Keratinocyte (primary cell): Measurements from ENCODE around the gene FAT1. TPM values are rescaled to one million over a fixed set of nuclear protein-coding genes. Genes with fewer than 3 reads are reported as not detected.

ENCODE experiments used
- DNase-seq: peaks from one replicate; pipeline ENCODE4 v3.0.0-alpha.2; 2011; ENCODE audit warnings: low read depth, missing footprints, low spot score
- FAIRE-seq: peaks from 2 replicates; lab custom pipeline; 2011; peaks lifted over from hg19 to GRCh38; lab: Jason Lieb, UNC
- H2AFZ ChIP-seq: 2 replicates; pipeline ENCODE4 v1.6.0; 2012; ENCODE audit warnings: low read length, control low read depth, inconsistent platforms; ENCODE audit not compliant: control insufficient read depth
- H3K27ac ChIP-seq: 2 replicates; pipeline ENCODE4 v1.5.1; 2011; ENCODE audit warnings: low read length; ENCODE audit not compliant: control insufficient read depth, insufficient read depth
- H3K27me3 ChIP-seq: 3 replicates; pipeline ENCODE4 v1.6.0; 2011; ENCODE audit warnings: low read length; ENCODE audit not compliant: control insufficient read depth, insufficient read depth; ENCODE audit errors: extremely low read depth
- H3K36me3 ChIP-seq, 2 experiments: 2 replicates in 1 of 2; 3 replicates in 1 of 2; pipeline ENCODE4 v1.5.1; 2011; ENCODE audit warnings: low read length in 2 of 2, mild to moderate bottlenecking in 1 of 2; ENCODE audit not compliant: control insufficient read depth in 2 of 2, insufficient read depth in 2 of 2; ENCODE audit errors: extremely low read depth in 1 of 2
- H3K4me1 ChIP-seq: 3 replicates; pipeline ENCODE4 v1.5.1; 2011; ENCODE audit warnings: low read length; ENCODE audit not compliant: control insufficient read depth, insufficient read depth; ENCODE audit errors: extremely low read depth
- H3K4me2 ChIP-seq: 3 replicates; pipeline ENCODE4 v1.6.0; 2011; ENCODE audit warnings: low read depth, low read length; ENCODE audit not compliant: control insufficient read depth, insufficient read depth; ENCODE audit errors: extremely low read depth
- H3K4me3 ChIP-seq, 3 experiments: fragments of 200-600 bp in 1 of 3; sonication (generic) in 1 of 3; 2 replicates in 2 of 3; 3 replicates in 1 of 3; pipeline ENCODE4 v1.5.1; 2011 to 2016; ENCODE audit warnings: low read length in 3 of 3, mild to moderate bottlenecking in 3 of 3, control low read depth in 2 of 3, inconsistent platforms in 1 of 3, low read depth in 1 of 3, mixed read lengths in 1 of 3, mixed run types in 1 of 3, moderate library complexity in 1 of 3; ENCODE audit not compliant: control insufficient read depth in 2 of 3, insufficient read depth in 2 of 3; ENCODE audit errors: extremely low read depth in 1 of 3
- H3K79me2 ChIP-seq: 2 replicates; pipeline ENCODE4 v1.6.0; 2012; ENCODE audit warnings: low read length; ENCODE audit not compliant: control insufficient read depth, insufficient read depth
- H3K9ac ChIP-seq: 3 replicates; pipeline ENCODE4 v1.6.0; 2011; ENCODE audit warnings: low read length; ENCODE audit not compliant: control insufficient read depth, insufficient read depth; ENCODE audit errors: extremely low read depth
- H3K9me1 ChIP-seq: 3 replicates; pipeline ENCODE4 v1.6.0; 2011; ENCODE audit warnings: low read length; ENCODE audit not compliant: control insufficient read depth, insufficient read depth; ENCODE audit errors: extremely low read depth
- H3K9me3 ChIP-seq: 2 replicates; pipeline ENCODE4 v1.5.1; 2012; ENCODE audit warnings: low read depth, low read length; ENCODE audit not compliant: control insufficient read depth
- H4K20me1 ChIP-seq: 3 replicates; pipeline ENCODE4 v1.6.0; 2011; ENCODE audit warnings: low read length; ENCODE audit not compliant: control insufficient read depth, insufficient read depth; ENCODE audit errors: extremely low read depth
- EZH2 ChIP-seq: IDR thresholded peaks from one replicate; pipeline ENCODE4 v1.6.1; 2012; ENCODE audit warnings: inconsistent platforms, mild to moderate bottlenecking, low read length, moderate library complexity
- dilution Hi-C: fragments of 300-500 bp; cut with MboI; formaldehyde crosslinking; loops from one replicate; pipeline ENCODE4 v1.7.0; 2020; ENCODE audit warnings: low sequenced_read_pairs; ENCODE audit not compliant: extremely low pct_ligation_motif_present
- polyA plus RNA-seq, 5 experiments: library from polyadenylated mRNA; depleted of rRNA in 3 of 5; stranded (reverse) in 3 of 5; stranded (forward) in 1 of 5; unstranded in 1 of 5; fragments of >200 nt; gene quantifications; 1 replicate in 1 of 5; 2 replicates in 3 of 5; 3 replicates in 1 of 5; pipeline versions ENCODE4 v1.2.1 to v1.2.3, GENCODE V29; 2011 to 2012; ENCODE audit warnings: missing spikeins in 2 of 5, low read depth in 1 of 5, low replicate concordance in 1 of 5
- TF ChIP-seq, protein P1 (sequence below), 3 experiments: IDR thresholded peaks in 1 of 3; conservative IDR thresholded peaks in 1 of 3; optimal IDR thresholded peaks in 1 of 3; 2 replicates in 2 of 3; 3 replicates in 1 of 3; pipeline versions ENCODE3 to v1.5.1; 2011; ENCODE audit warnings: low read length in 3 of 3, mild to moderate bottlenecking in 3 of 3, moderate library complexity in 2 of 3, control low read depth in 1 of 3, inconsistent platforms in 1 of 3; ENCODE audit not compliant: insufficient read depth in 2 of 3; ENCODE audit errors: extremely low read depth in 1 of 3

FAT1 gene
- polyA plus RNA-seq, 1 donor (not counting 4 experiments of a cell fraction or from before 2014, with no cell fraction given), result 329 TPM

DNA sequence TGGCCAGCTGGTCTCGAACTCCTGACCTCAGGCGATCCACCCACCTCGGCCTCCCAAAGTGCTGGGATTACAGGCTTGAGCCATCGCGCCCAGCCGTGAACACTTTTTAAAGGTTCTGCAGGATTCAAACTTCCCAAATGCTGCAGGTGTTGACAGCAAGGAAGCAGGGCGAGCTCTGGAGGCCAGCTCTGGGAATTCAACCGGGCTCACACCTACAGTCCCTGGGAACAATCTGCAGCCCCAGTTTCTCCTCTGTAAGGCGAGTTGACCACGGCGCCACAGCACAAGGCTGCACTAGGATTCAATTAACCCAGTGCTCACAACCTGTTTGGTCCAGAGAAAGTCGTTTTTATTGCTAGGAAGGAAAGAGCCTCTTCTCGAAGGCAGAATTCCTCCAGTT, 169.9 kb downstream of the FAT1 start:
- Histone ChIP-seq H3K9me1 (no peaks in the 10 kb centered on the region), H2AFZ (no peak overlapping the region), H3K9me3 (no peaks in the 10 kb centered on the region), H4K20me1 (no peaks in the 10 kb centered on the region), H3K4me1 (peaks cover 6% of the 10 kb centered on the region), H3K27me3 (peaks cover 10% of the 10 kb centered on the region), H3K27ac (no peak overlapping the region), H3K4me2 (no peak overlapping the region), H3K79me2 (no peaks in the 10 kb centered on the region), H3K9ac (no peak overlapping the region), H3K36me3 (no peaks in the 10 kb centered on the region), H3K4me3 (no peak overlapping the region)
- no peak for DNase-seq
- TF ChIP-seq, protein P1, sequence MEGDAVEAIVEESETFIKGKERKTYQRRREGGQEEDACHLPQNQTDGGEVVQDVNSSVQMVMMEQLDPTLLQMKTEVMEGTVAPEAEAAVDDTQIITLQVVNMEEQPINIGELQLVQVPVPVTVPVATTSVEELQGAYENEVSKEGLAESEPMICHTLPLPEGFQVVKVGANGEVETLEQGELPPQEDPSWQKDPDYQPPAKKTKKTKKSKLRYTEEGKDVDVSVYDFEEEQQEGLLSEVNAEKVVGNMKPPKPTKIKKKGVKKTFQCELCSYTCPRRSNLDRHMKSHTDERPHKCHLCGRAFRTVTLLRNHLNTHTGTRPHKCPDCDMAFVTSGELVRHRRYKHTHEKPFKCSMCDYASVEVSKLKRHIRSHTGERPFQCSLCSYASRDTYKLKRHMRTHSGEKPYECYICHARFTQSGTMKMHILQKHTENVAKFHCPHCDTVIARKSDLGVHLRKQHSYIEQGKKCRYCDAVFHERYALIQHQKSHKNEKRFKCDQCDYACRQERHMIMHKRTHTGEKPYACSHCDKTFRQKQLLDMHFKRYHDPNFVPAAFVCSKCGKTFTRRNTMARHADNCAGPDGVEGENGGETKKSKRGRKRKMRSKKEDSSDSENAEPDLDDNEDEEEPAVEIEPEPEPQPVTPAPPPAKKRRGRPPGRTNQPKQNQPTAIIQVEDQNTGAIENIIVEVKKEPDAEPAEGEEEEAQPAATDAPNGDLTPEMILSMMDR (optimal IDR thresholded peaks at IDR 0.05 in 1 of 3, IDR thresholded peaks at IDR 0.05 in 1 of 3, conservative IDR thresholded peaks at IDR 0.05 in 1 of 3; ENCODE audit: extremely low read depth in 1 of 3, insufficient read depth in 2 of 3, low read length in 3 of 3), result no peak
- no peak for TF ChIP-seq EZH2
- dilution Hi-C loops, result loop anchor here (10.0 kb wide), 1 partner anchor 259 kb away; no protein-coding TSS in a partner anchor
- FAIRE-seq, result no peak

DNA sequence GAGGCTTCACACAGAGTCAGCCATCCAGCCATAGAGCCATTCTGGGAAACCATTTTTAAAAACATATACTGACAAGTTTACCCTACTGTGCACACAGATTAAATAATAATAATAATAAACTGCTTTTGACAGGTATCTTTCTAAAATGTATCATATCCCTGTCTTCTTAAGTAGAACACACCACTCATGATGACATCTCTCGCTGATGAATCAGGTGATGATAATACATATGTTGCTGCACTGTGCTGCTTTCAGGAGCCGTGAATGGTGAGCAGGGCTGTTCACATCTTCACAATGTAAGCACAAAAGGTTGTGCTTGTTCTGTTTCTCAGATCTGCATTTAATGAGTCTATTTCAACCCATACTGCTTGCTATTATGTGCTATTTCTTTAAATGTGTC, 171.8 kb downstream of the FAT1 start:
- peaks cover 4% of the 10 kb centered on the region for H3K9me3 ChIP-seq
- peaks cover 6% of the 10 kb centered on the region for H3K4me1 ChIP-seq
- DNase-seq, result no peak
- no peaks in the 10 kb centered on the region for H4K20me1 ChIP-seq
- dilution Hi-C loops, result loop anchor here (10.0 kb wide), 1 partner anchor 257 kb away; no protein-coding TSS in a partner anchor
- no peaks in the 10 kb centered on the region for H3K79me2 ChIP-seq
- H2AFZ ChIP-seq, result no peak overlapping the region
- H3K4me3 ChIP-seq, result no peak overlapping the region
- H3K4me2 ChIP-seq, result no peak overlapping the region
- H3K36me3 ChIP-seq, result no peaks in the 10 kb centered on the region
- TF ChIP-seq, protein P1 (optimal IDR thresholded peaks at IDR 0.05 in 1 of 3, IDR thresholded peaks at IDR 0.05 in 1 of 3, conservative IDR thresholded peaks at IDR 0.05 in 1 of 3; ENCODE audit: extremely low read depth in 1 of 3, insufficient read depth in 2 of 3, low read length in 3 of 3), result no peak
- TF ChIP-seq EZH2, result no peak
- H3K9ac ChIP-seq, result no peak overlapping the region
- no peaks in the 10 kb centered on the region for H3K9me1 ChIP-seq
- H3K27me3 ChIP-seq, result peaks cover 10% of the 10 kb centered on the region
- H3K27ac ChIP-seq, result no peak overlapping the region
- FAIRE-seq, result no peak
